Activated T-cell treated with anti-CD3 and anti-CD28 coated beads for 1 hour (primary cell): ENCODE data around the gene IL17RA.

Source experiments
- DNase-seq: peaks from one replicate; pipeline ENCODE4 v3.0.0-alpha.2; 2020; ENCODE audit warnings: low read depth

Gene IL17RA

GRCh38 chr22:17083811-17084441 lies 874 bp upstream of the IL17RA start:
- no peak for DNase-seq

GRCh38 chr22:17085277-17086181 lies 729 bp downstream of the IL17RA start:
- no peak for DNase-seq

GRCh38 chr22:17086296-17086695 lies 1.5 kb downstream of the IL17RA start:
- DNase-seq, result no peak

- DNase-seq, result no peak
Measured at GRCh38 chr22:17086788-17087497, 2.1 kb downstream of the IL17RA start.

- DNase-seq, result no peak
Measured at GRCh38 chr22:17087498-17088131, 2.8 kb downstream of the IL17RA start.

GRCh38 chr22:17090550-17090949 lies 5.8 kb downstream of the IL17RA start:
- DNase-seq, result no peak

GRCh38 chr22:17091851-17092250 lies 7.1 kb downstream of the IL17RA start:
- no peak for DNase-seq

GRCh38 chr22:17093081-17093480 lies 8.3 kb downstream of the IL17RA start:
- DNase-seq, result no peak

GRCh38 chr22:17095538-17095937 lies 10.7 kb downstream of the IL17RA start:
- DNase-seq, result no peak

GRCh38 chr22:17096071-17096470 lies 11.3 kb downstream of the IL17RA start:
- no peak for DNase-seq

- DNase-seq, result no peak
Measured at GRCh38 chr22:17097062-17097461, 12.3 kb downstream of the IL17RA start.

- DNase-seq, result no peak
Measured at GRCh38 chr22:17097701-17098100, 12.9 kb downstream of the IL17RA start.

GRCh38 chr22:17098379-17098819 lies 13.6 kb downstream of the IL17RA start:
- no peak for DNase-seq

GRCh38 chr22:17100621-17101020 lies 15.8 kb downstream of the IL17RA start:
- DNase-seq, result no peak

GRCh38 chr22:17101475-17102296 lies 16.9 kb downstream of the IL17RA start:
- DNase-seq, result no peak

GRCh38 chr22:17102297-17102667 lies 17.5 kb downstream of the IL17RA start:
- no peak for DNase-seq

- DNase-seq, result no peak
Measured at GRCh38 chr22:17103351-17103750, 18.6 kb downstream of the IL17RA start.

- DNase-seq, result no peak
Measured at GRCh38 chr22:17104336-17104935, 19.6 kb downstream of the IL17RA start.

GRCh38 chr22:17105143-17106129 lies 20.6 kb downstream of the IL17RA start:
- no peak for DNase-seq
